ENCODE measurements around the gene SNAP25. TPM values are rescaled to one million over a fixed set of nuclear protein-coding genes. Genes with fewer than 3 reads are reported as not detected.

The SNAP25 gene
- total RNA-seq, 4 donors from 2014 or later, result 5.3 to 28.3 (median 22.9) TPM

- Histone ChIP-seq H3K4me3 (no peak overlapping the region), H3K27me3 (no peaks in the 10 kb centered on the region), H3K9me3 (no peaks in the 10 kb centered on the region), H3K27ac (no peak overlapping the region), H3K4me1 (no peaks in the 10 kb centered on the region), H3K36me3 (no peaks in the 10 kb centered on the region)
- TF ChIP-seq POLR2A (IDR thresholded peaks at IDR 0.05), result no peak
- TF ChIP-seq, protein P1, sequence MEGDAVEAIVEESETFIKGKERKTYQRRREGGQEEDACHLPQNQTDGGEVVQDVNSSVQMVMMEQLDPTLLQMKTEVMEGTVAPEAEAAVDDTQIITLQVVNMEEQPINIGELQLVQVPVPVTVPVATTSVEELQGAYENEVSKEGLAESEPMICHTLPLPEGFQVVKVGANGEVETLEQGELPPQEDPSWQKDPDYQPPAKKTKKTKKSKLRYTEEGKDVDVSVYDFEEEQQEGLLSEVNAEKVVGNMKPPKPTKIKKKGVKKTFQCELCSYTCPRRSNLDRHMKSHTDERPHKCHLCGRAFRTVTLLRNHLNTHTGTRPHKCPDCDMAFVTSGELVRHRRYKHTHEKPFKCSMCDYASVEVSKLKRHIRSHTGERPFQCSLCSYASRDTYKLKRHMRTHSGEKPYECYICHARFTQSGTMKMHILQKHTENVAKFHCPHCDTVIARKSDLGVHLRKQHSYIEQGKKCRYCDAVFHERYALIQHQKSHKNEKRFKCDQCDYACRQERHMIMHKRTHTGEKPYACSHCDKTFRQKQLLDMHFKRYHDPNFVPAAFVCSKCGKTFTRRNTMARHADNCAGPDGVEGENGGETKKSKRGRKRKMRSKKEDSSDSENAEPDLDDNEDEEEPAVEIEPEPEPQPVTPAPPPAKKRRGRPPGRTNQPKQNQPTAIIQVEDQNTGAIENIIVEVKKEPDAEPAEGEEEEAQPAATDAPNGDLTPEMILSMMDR (IDR thresholded peaks at IDR 0.05), result no peak
- DNase-seq, result no peak
- intact Hi-C loops (cut with DNase I; ENCODE audit: low total_unique reads), result no loop called here
These were observed 88.7 kb downstream of the SNAP25 start for GRCh38 chr20:10307359-10307735.

- Histone ChIP-seq H3K27me3 (no peaks in the 10 kb centered on the region), H3K9me3 (no peaks in the 10 kb centered on the region), H3K4me3 (no peak overlapping the region), H3K36me3 (no peaks in the 10 kb centered on the region), H3K4me1 (no peaks in the 10 kb centered on the region), H3K27ac (no peak overlapping the region)
- TF ChIP-seq, protein P1 (IDR thresholded peaks at IDR 0.05), result no peak
- no peak for TF ChIP-seq POLR2A (IDR thresholded peaks at IDR 0.05)
- intact Hi-C loops (cut with DNase I; ENCODE audit: low total_unique reads), result no loop called here
- no peak for DNase-seq
These were observed 90.0 kb downstream of the SNAP25 start for GRCh38 chr20:10308652-10309051.

DNA sequence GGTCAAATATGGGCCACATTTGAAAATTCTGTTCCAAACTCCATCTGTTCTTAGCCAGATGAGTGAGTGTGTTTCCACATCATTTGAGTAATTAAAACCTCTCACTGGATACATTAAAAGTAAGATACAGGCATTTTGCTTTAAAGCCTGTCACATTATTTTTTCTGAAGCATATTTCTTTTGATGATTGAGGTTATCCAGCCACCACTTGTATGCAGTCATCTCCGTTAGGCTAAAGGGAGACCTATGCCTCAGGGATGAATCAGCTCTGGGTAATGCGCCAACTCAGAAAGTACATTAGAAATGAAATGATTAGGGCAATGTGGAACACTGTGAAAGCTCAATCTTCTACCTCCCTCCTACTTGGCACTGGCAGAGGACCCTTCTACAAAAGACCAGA, 90.7 kb downstream of the SNAP25 start:
- H3K36me3 ChIP-seq, result no peaks in the 10 kb centered on the region
- no peaks in the 10 kb centered on the region for H3K27me3 ChIP-seq
- TF ChIP-seq, protein P1 (IDR thresholded peaks at IDR 0.05), result no peak
- no peak for TF ChIP-seq POLR2A (IDR thresholded peaks at IDR 0.05)
- H3K4me1 ChIP-seq, result no peaks in the 10 kb centered on the region
- H3K27ac ChIP-seq, result no peak overlapping the region
- H3K9me3 ChIP-seq, result no peaks in the 10 kb centered on the region
- DNase-seq, result no peak
- intact Hi-C loops (cut with DNase I; ENCODE audit: low total_unique reads), result no loop called here
- H3K4me3 ChIP-seq, result no peak overlapping the region

GRCh38 chr20:10312111-10312510, 93.5 kb downstream of the SNAP25 start:
- Histone ChIP-seq H3K4me3 (no peak overlapping the region), H3K9me3 (no peaks in the 10 kb centered on the region), H3K36me3 (no peaks in the 10 kb centered on the region), H3K27ac (no peak overlapping the region), H3K27me3 (no peaks in the 10 kb centered on the region), H3K4me1 (no peaks in the 10 kb centered on the region)
- no peak for DNase-seq
- intact Hi-C loops (cut with DNase I; ENCODE audit: low total_unique reads), result no loop called here
- TF ChIP-seq POLR2A (IDR thresholded peaks at IDR 0.05), result no peak
- TF ChIP-seq, protein P1 (IDR thresholded peaks at IDR 0.05), result no peak

DNA sequence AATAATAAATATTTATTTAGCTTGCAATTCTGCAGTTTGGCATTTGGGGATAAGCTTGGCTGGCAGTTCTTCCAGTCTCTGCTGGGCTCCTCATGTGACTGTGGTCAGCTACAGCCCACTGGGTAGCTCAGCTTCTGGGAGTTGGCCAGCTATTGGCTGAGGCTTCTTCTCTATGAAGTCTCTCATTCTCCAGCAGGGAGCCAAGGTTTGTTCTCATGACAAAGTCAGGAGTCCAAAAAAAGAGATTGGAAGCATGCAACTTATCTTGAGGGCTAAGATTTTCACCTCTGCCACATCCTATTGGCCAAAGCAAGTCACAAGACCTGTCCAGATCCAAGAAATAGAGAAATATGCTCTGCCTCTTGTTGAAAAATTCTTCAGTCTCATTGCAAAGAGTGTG, 94.6 kb downstream of the SNAP25 start:
- DNase-seq, result no peak
- TF ChIP-seq, protein P1 (IDR thresholded peaks at IDR 0.05), result no peak
- no peak for TF ChIP-seq POLR2A (IDR thresholded peaks at IDR 0.05)
- Histone ChIP-seq H3K27ac (no peak overlapping the region), H3K4me3 (no peak overlapping the region), H3K36me3 (no peaks in the 10 kb centered on the region), H3K4me1 (no peaks in the 10 kb centered on the region), H3K27me3 (no peaks in the 10 kb centered on the region), H3K9me3 (no peaks in the 10 kb centered on the region)
- intact Hi-C loops (cut with DNase I; ENCODE audit: low total_unique reads), result no loop called here
